ENCODE results near the gene EPHB4.
A peak's percentile ranks its signal among the peaks of the same experiment; 100 is the strongest.
"Not testable (repeated sequence)": the region's sequence is repeated elsewhere in the genome, so short reads cannot be mapped to it uniquely, and the experiment has no call there.

Gene EPHB4

GRCh38 chr7:100819586-100819985, 7.7 kb downstream of the EPHB4 start:
- no peak for DNase-seq

GRCh38 chr7:100818825-100819224, 8.5 kb downstream of the EPHB4 start:
- DNase-seq: no peak

- no peak for DNase-seq
Measured at GRCh38 chr7:100818366-100818765, 9.0 kb downstream of the EPHB4 start.

- no peak for DNase-seq
Measured at GRCh38 chr7:100817097-100817496, 10.2 kb downstream of the EPHB4 start.

GRCh38 chr7:100816515-100816914, 10.8 kb downstream of the EPHB4 start:
- DNase-seq: not testable (repeated sequence)

- DNase-seq: no peak
Measured at GRCh38 chr7:100812729-100813128, 14.6 kb downstream of the EPHB4 start.

GRCh38 chr7:100811480-100811879, 15.8 kb downstream of the EPHB4 start:
- DNase-seq: no peak

GRCh38 chr7:100808354-100808875, 18.9 kb downstream of the EPHB4 start:
- DNase-seq: no peak

- not testable (repeated sequence) for DNase-seq
Measured at GRCh38 chr7:100806883-100807282, 20.4 kb downstream of the EPHB4 start.

GRCh38 chr7:100806276-100806675, 21.0 kb downstream of the EPHB4 start:
- no peak for DNase-seq

GRCh38 chr7:100804681-100805431, 22.5 kb downstream of the EPHB4 start:
- no peak for DNase-seq

GRCh38 chr7:100803398-100804161, 23.7 kb downstream of the EPHB4 start:
- peak; percentile 78 to 89 for DNase-seq

- DNase-seq: no peak
Measured at GRCh38 chr7:100802951-100803350, 24.4 kb downstream of the EPHB4 start.

GRCh38 chr7:100801833-100802568, 25.3 kb downstream of the EPHB4 start:
- peak; percentile 46 to 56 for DNase-seq

GRCh38 chr7:100799037-100799896, 28.1 kb downstream of the EPHB4 start:
- DNase-seq: peak; percentile 13 to 32

GRCh38 chr7:100794741-100795140, 32.6 kb downstream of the EPHB4 start:
- DNase-seq: no peak

- no peak for DNase-seq
Measured at GRCh38 chr7:100793806-100794660, 33.3 kb downstream of the EPHB4 start.

- no peak for DNase-seq
Measured at GRCh38 chr7:100791881-100792666, 35.2 kb downstream of the EPHB4 start.

GRCh38 chr7:100789055-100789454, 38.3 kb downstream of the EPHB4 start:
- no peak for DNase-seq

- no peak for DNase-seq
Measured at GRCh38 chr7:100786323-100786722, 41.0 kb downstream of the EPHB4 start.

All from SHP77 (cell line).